Amniotic stem cell (primary cell): ENCODE results near the gene STRN3.
"Not testable (repeated sequence)": the region's sequence is repeated elsewhere in the genome, so short reads cannot be mapped to it uniquely, and the experiment has no call there.

Experiments
- DNase-seq: peaks from one replicate; lab custom pipeline; 2025; lab: John Stamatoyannopoulos, UW

The STRN3 gene

GRCh38 chr14:31026077-31026449, at the start of gene STRN3:
STRN3 (minus strand) TSS chr14:31026379; CDS start chr14:31026185, 194 bp downstream.
- DNase-seq = no peak

GRCh38 chr14:31075144-31075543, 49.0 kb upstream of the STRN3 start:
- DNase-seq = no peak

- DNase-seq = no peak
Measured at GRCh38 chr14:31071151-31071550, 45.0 kb upstream of the STRN3 start.

- peak; percentile 74 for DNase-seq
Measured at GRCh38 chr14:31070431-31070830, 44.3 kb upstream of the STRN3 start.

GRCh38 chr14:31069343-31069742, 43.2 kb upstream of the STRN3 start:
- no peak for DNase-seq

GRCh38 chr14:31068235-31068634, 42.1 kb upstream of the STRN3 start:
- no peak for DNase-seq

- not testable (repeated sequence) for DNase-seq
Measured at GRCh38 chr14:31062908-31063307, 36.7 kb upstream of the STRN3 start.

GRCh38 chr14:31060253-31060875, 34.2 kb upstream of the STRN3 start:
- no peak for DNase-seq

- no peak for DNase-seq
Measured at GRCh38 chr14:31059152-31059924, 33.2 kb upstream of the STRN3 start.

GRCh38 chr14:31057701-31058364, 31.7 kb upstream of the STRN3 start:
- DNase-seq = no peak

GRCh38 chr14:31057035-31057434, 30.9 kb upstream of the STRN3 start:
- no peak for DNase-seq

- not testable (repeated sequence) for DNase-seq
Measured at GRCh38 chr14:31052905-31053586, 26.9 kb upstream of the STRN3 start.

- no peak for DNase-seq
Measured at GRCh38 chr14:31051511-31051910, 25.3 kb upstream of the STRN3 start.

GRCh38 chr14:31051023-31051422, 24.8 kb upstream of the STRN3 start:
- no peak for DNase-seq

- DNase-seq = no peak
Measured at GRCh38 chr14:31047503-31047902, 21.3 kb upstream of the STRN3 start.

GRCh38 chr14:31045501-31046080, 19.4 kb upstream of the STRN3 start:
- no peak for DNase-seq

- no peak for DNase-seq
Measured at GRCh38 chr14:31043379-31043778, 17.2 kb upstream of the STRN3 start.

- DNase-seq = not testable (repeated sequence)
Measured at GRCh38 chr14:31042893-31043292, 16.7 kb upstream of the STRN3 start.

GRCh38 chr14:31042300-31042699, 16.1 kb upstream of the STRN3 start:
- DNase-seq = no peak

GRCh38 chr14:31038521-31039166, 12.5 kb upstream of the STRN3 start:
- DNase-seq = no peak

- no peak for DNase-seq
Measured at GRCh38 chr14:31037709-31038221, 11.6 kb upstream of the STRN3 start.
